Vagina (tissue), 2 donors: Measurements from ENCODE around the gene CCDC138. TPM values are rescaled to one million over a fixed set of nuclear protein-coding genes. Genes with fewer than 3 reads are reported as not detected.

Source experiments
- DNase-seq, 2 donors: peaks; one replicate each; pipeline ENCODE4 v3.0.0-alpha.2; 2017; ENCODE audit errors: extremely low spot score in 2 of 2
- H3K27ac ChIP-seq: fragments of 200-600 bp; sonication (generic); one replicate; pipeline ENCODE4 v1.5.1; 2019
- H3K27me3 ChIP-seq: fragments of 200-600 bp; sonication (generic); one replicate; pipeline ENCODE4 v1.5.1; 2019
- H3K36me3 ChIP-seq, 2 donors: fragments of 200-600 bp; sonication (generic); one replicate each; pipeline ENCODE4 v1.5.1; 2017 to 2019
- H3K4me1 ChIP-seq: fragments of 200-600 bp; sonication (generic); one replicate; pipeline ENCODE4 v1.5.1; 2019
- H3K4me3 ChIP-seq, 2 donors: fragments of 200-600 bp; sonication (generic); 1 replicate in 1 of 2; 2 replicates in 1 of 2; pipeline ENCODE4 v1.5.1; 2016 to 2019
- H3K9me3 ChIP-seq: fragments of 200-600 bp; sonication (generic); one replicate; pipeline ENCODE4 v1.5.1; 2019
- CTCF ChIP-seq, 3 experiments: fragments of 450-650 bp in 2 of 3; fragments of 200-600 bp in 1 of 3; sonication (generic) in 1 of 3; IDR thresholded peaks; one replicate each; pipeline ENCODE4 v1.5.1; 2017 to 2019; ENCODE audit warnings: antibody characterized with exemption in 3 of 3, mild to moderate bottlenecking in 2 of 3, moderate library complexity in 2 of 3
- POLR2A ChIP-seq, 2 donors: fragments of 450-650 bp; IDR thresholded peaks; one replicate each; pipeline ENCODE4 v1.6.1; 2017; ENCODE audit warnings: antibody characterized with exemption in 2 of 2, mild to moderate bottlenecking in 2 of 2, moderate library complexity in 2 of 2
- POLR2AphosphoS5 ChIP-seq, 2 donors: sonication (generic); formaldehyde crosslinking; IDR thresholded peaks; one replicate each; pipeline ENCODE4 v1.9.0; 2017; ENCODE audit warnings: antibody characterized with exemption in 2 of 2, mild to moderate bottlenecking in 2 of 2, low read depth in 1 of 2; ENCODE audit not compliant: insufficient read depth in 1 of 2
- intact Hi-C: fragments of 100-400 bp; cut with DNase I; formaldehyde crosslinking; loops from one replicate; pipeline ENCODE4 v1.15.1; 2023
- total RNA-seq: library from RNA; depleted of rRNA; stranded (reverse); fragments of >200 nt; gene quantifications from one replicate; pipeline ENCODE4 v1.2.3, GENCODE V29; 2016

Gene CCDC138
- total RNA-seq, 1 donor from 2014 or later, result 4.9 TPM

GRCh38 chr2:108806371-108807113 lies 20.0 kb downstream of the CCDC138 start:
- intact Hi-C loops, result no loop called here
- TF ChIP-seq POLR2AphosphoS5 (IDR thresholded peaks at IDR 0.05; ENCODE audit: insufficient read depth in 1 of 2, low read depth in 1 of 2) (no peak), CTCF (IDR thresholded peaks at IDR 0.05) (no peak)
- peaks cover 0 to 13% of the 10 kb centered on the region in 2 donors for H3K36me3 ChIP-seq
- H3K27me3 ChIP-seq, result no peaks in the 10 kb centered on the region
- H3K27ac ChIP-seq, result no peak overlapping the region
- peaks cover 6% of the 10 kb centered on the region for H3K9me3 ChIP-seq
- no peaks in the 10 kb centered on the region for H3K4me1 ChIP-seq
- no peak overlapping the region for H3K4me3 ChIP-seq
- DNase-seq, result no peak

GRCh38 chr2:108809936-108810335 lies 23.4 kb downstream of the CCDC138 start:
- H3K27me3 ChIP-seq, result no peaks in the 10 kb centered on the region
- intact Hi-C loops, result no loop called here
- peaks cover 6% of the 10 kb centered on the region for H3K9me3 ChIP-seq
- no peak overlapping the region for H3K27ac ChIP-seq
- H3K36me3 ChIP-seq, result peaks cover 0 to 6% of the 10 kb centered on the region in 2 donors
- no peaks in the 10 kb centered on the region for H3K4me1 ChIP-seq
- TF ChIP-seq CTCF (IDR thresholded peaks at IDR 0.05) (no peak), POLR2AphosphoS5 (IDR thresholded peaks at IDR 0.05; ENCODE audit: insufficient read depth in 1 of 2, low read depth in 1 of 2) (no peak), POLR2A (IDR thresholded peaks at IDR 0.05) (no peak)
- DNase-seq, result no peak
- no peak overlapping the region for H3K4me3 ChIP-seq

- DNase-seq, result no peak
- Histone ChIP-seq H3K27ac (no peak overlapping the region), H3K9me3 (peaks cover 6% of the 10 kb centered on the region), H3K36me3 (peaks cover 0 to 6% of the 10 kb centered on the region in 2 donors), H3K4me3 (no peak overlapping the region), H3K27me3 (no peaks in the 10 kb centered on the region), H3K4me1 (no peaks in the 10 kb centered on the region)
- intact Hi-C loops, result no loop called here
- TF ChIP-seq CTCF (IDR thresholded peaks at IDR 0.05) (no peak), POLR2A (IDR thresholded peaks at IDR 0.05) (no peak), POLR2AphosphoS5 (IDR thresholded peaks at IDR 0.05; ENCODE audit: insufficient read depth in 1 of 2, low read depth in 1 of 2) (no peak)
These were observed 24.7 kb downstream of the CCDC138 start for GRCh38 chr2:108810993-108811957.

GRCh38 chr2:108813732-108814131 lies 27.2 kb downstream of the CCDC138 start:
- TF ChIP-seq POLR2AphosphoS5 (IDR thresholded peaks at IDR 0.05; ENCODE audit: insufficient read depth in 1 of 2, low read depth in 1 of 2) (no peak), POLR2A (IDR thresholded peaks at IDR 0.05) (no peak), CTCF (IDR thresholded peaks at IDR 0.05) (no peak)
- H3K4me3 ChIP-seq, result no peak overlapping the region
- H3K27me3 ChIP-seq, result no peaks in the 10 kb centered on the region
- intact Hi-C loops, result no loop called here
- H3K27ac ChIP-seq, result no peak overlapping the region
- peaks cover 6% of the 10 kb centered on the region for H3K9me3 ChIP-seq
- peaks cover 0 to 12% of the 10 kb centered on the region in 2 donors for H3K36me3 ChIP-seq
- no peak for DNase-seq
- no peaks in the 10 kb centered on the region for H3K4me1 ChIP-seq
